Measurements from ENCODE around the gene KCNK6.
A peak's percentile ranks its signal among the peaks of the same experiment; 100 is the strongest.

KCNK6 gene

DNA sequence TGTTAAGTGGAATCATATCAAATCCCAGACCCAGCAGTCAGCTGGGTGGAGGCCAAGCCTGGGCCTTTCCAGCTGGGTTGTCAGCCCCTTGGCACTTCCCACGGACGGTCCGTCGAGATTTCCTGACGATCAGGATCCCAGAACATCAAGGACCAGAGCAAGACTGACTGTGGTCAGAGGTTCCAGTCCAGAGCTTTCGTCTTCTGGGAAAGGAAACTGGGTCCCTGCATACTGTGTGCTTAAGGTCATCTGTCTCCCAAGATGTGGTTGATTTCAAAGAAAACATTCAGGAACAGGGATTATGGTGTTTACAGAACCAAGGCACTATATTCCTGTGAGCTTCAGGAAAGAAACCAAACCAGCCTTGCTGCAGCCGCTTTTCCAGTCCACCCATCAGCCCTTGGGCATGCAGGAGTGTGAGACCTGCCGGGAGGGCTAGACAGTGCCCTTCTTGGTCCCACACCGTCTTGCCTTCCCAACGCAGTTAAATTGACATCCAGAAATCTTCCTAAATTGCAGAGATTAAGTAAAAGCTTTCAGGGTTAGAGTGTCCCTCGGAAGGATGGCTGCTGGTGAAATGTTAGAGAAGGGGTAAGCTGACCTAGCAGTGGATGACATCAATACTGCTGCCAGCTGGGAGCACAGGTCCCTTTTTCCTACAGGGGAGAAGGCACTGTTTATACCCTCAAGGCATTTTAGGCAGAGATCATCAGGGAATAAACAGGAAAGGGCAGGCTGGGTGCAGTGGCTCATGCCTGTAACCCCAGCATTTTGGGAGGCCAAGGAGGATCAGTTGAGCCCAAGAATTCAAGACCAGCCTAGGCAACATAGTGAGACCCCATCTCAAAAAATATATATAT, 20.6 kb upstream of the KCNK6 start:
- no peak for DNase-seq

GRCh38 chr19:38303517-38304351, 15.9 kb upstream of the KCNK6 start, which contains the start of gene C19orf33:
TSS of gene C19orf33 (plus strand) at chr19:38304251. CDS start at chr19:38304262, 11 bp downstream.
- DNase-seq = no peak

- DNase-seq = no peak
These were observed 15.2 kb upstream of the KCNK6 start for GRCh38 chr19:38304352-38304865.

DNA sequence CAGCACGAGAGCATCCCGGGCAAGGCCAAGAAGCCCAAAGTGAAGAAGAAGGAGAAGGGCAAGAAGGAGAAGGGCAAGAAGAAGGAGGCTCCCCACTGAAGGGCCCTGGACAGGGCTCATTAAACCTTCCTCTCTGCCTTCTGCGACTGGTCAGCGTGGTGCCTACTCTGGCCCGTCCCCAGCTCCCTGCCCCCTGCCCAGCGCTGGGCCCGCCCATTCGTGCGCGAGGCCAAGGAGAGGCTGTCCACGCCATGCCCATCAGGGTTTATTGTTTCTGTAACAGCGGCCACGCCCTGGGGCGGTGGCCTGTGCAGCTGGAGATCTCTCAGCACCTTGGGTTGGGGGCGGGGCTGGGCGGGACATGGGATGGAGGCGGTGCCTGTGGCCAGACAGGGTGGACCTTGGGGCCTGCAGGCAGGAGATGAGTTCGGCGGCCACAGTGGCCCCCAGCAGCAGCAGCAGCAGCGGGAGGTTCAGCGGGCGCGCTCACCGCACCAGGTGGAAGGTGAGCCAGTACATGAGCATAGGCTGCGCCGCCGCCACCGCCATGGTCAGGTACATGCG, 14.7 kb upstream of the KCNK6 start:
- no peak for DNase-seq

DNA sequence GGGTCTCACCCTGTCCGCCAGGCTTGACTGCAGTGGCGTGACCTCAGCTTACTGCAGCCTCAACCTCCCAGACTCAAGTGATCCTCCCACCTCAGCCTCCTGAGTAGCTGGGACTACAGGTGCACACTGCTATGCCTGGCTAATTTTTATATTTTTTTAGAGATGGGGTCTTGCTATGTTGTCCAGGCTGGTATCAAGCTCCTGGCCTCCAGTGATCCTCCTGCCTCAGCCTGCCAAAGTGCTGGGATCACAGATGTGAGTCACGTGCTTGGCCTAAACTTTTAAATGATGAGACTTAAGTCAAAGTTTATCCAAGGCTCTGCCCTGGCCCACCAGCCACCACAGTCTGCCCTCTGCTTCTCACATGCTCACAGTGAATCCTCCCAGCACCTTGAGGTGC, 13.4 kb upstream of the KCNK6 start:
- DNase-seq = no peak

GRCh38 chr19:38307076-38307475, 12.6 kb upstream of the KCNK6 start:
- DNase-seq = no peak

DNA sequence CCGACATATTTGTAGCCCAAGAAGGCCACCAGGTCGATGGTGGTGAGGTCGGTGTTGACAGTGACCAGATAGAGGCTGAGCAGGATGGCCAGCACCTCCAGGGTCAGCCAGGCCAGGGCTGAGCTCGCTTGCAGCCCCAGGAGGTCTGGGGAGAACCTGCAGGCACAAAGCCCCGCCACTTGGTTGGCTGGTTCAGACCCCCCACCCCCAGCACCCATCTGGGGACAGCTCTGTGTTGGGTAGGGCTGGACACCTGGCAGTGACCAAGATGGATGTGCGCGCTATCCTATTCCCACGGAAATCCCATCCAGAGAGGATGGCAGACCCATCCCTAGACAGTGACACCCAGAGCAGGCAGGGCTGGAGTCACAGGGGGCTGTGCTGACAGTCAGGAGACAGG, 12.0 kb upstream of the KCNK6 start:
- no peak for DNase-seq

GRCh38 chr19:38308006-38308766, 11.5 kb upstream of the KCNK6 start:
- DNase-seq = no peak

DNA sequence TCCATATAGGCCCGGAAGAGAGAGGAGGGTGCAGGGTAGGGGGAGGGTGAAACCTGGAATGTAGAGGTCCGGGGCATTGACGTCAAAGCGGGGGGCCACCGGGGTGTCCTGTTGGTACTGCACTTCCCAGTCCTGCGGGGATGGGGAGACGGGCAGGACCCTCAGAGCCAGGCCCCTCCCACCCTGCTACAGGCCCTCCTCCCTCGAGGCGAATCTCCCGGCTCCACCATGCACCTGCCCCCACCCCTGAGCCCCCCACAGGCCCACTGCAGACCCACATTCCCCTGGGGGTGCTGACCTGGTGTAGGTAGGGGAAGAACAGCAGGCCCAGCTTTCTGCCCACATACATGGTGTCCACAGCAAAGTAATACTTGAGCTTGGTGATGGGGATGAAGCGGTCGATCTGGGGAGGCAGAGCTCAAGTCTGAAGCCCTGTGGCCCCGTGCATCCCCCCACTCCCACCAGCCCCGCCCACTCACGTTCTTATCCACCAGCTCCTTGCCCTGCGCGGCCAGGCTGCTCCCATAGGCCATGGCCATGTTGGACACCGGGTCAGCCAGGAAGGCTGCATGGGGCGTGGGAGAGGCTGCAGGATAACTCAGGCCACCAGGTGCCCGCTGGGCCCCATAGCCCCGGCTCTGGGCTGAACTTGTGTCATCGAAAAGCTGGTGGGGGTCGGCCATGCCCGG, 10.6 kb upstream of the KCNK6 start:
- no peak for DNase-seq

- DNase-seq = no peak
These were observed 9.9 kb upstream of the KCNK6 start for GRCh38 chr19:38309615-38310278.

GRCh38 chr19:38310279-38310670, 9.4 kb upstream of the KCNK6 start:
- no peak for DNase-seq

GRCh38 chr19:38310986-38311385, 8.7 kb upstream of the KCNK6 start:
- DNase-seq = no peak

GRCh38 chr19:38315657-38316476, 3.8 kb upstream of the KCNK6 start, which contains the start of gene YIF1B:
TSS of gene YIF1B (minus strand) at chr19:38315947. CDS start at chr19:38315917, 30 bp downstream.
- peak; percentile 93 to 96 for DNase-seq

- DNase-seq = no peak
These were observed 3.1 kb upstream of the KCNK6 start for GRCh38 chr19:38316477-38317067.

- DNase-seq = no peak
These were observed 2.5 kb upstream of the KCNK6 start for GRCh38 chr19:38317104-38317612.

DNA sequence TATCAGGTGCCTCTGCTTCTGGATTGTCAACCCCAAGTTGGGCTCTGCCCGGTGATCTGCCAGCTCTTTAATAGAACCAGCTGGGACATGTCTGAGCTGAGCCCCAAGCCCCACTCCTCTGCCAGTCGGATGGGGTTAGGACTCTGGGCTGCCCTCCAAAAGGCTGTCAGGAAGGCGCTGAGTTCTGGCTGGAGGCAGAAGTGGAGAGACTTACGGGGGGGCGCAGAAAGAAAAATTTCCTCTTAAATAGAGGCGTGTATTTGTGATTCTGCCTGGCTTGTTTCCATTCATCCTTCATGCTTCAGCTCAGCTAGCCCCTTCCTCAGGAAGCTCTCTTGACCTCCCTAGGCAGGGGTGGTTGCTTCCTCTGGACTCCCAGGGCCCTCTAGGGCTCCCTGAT, 985 bp upstream of the KCNK6 start:
- DNase-seq = no peak

DNA sequence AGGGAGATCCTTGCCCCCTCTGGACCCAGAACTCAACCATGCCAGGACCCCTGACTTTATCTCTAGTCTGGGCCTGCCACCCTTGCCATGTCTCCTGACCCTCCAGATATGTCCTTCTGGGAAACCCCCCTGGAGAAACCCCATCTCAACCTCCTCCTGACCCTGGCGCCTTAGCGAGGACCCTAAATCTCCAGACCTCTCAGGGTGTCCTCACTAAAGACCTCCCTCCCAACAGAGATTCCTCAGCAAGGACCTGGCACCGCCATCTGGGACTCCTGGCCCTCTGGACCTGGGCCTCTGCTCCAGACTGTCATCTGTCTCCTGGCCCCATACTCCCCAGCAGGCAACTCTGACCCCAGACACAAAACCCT, 1.3 kb downstream of the KCNK6 start:
- DNase-seq = no peak

DNA sequence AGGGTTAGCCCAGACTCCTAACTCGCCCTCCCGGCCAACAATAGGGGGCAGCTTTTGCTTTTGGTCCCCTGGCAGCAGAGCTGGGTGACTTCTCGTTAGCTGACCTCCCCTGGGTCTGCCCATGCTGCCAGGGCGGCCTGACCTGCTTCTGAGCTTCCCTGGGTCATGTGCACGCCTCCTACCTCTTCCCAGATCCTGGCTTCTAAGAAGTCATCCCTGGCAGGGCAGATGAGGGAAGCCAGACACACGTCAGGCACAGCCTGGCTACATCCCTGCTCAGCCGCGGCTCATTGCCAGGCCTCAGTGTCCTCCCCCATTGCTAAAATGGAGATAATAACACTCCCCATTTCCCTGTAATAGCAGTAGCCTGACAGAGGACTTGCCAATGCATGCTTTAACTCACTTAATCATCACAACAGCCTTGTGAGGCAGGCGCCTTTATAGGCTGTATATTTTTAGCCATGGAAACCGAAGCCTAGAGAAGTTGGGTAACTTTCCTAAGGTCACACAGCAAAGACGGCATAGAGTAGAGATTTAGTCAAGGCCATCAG, 2.1 kb downstream of the KCNK6 start:
- DNase-seq = no peak

DNA sequence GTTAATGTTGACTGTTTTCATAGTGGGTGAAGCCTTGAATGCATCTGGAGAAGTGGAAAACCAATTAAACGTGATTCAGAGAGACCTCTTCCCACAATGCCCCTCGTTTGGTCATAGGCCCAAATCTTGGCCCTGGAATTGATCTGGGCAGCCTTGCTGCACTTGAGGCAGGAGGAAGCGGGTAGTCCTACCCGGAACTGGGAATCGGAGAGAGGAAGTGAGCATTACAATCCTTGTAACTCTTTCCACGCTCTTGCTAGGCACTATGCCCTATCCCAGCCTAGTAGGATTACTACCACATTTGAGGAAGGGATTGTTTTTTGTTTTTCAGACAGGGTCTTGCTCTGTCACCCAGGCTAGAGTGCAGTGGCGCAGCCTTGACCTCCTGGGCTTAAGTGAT, 3.6 kb downstream of the KCNK6 start:
- no peak for DNase-seq

Measured in cerebellar nuclear complex (tissue), 1 donor.